Gastroesophageal sphincter (tissue), 4 donors: ENCODE results near the gene C17orf107. TPM values are rescaled to one million over a fixed set of nuclear protein-coding genes. Genes with fewer than 3 reads are reported as not detected.

ENCODE experiments used
- ATAC-seq: fragments of 150-250 bp; one replicate; pipeline ENCODE4 v1.9.1; 2016; ENCODE audit warnings: mild to moderate bottlenecking, moderate library complexity
- H3K27ac ChIP-seq, 4 donors: fragments of 200-600 bp; sonication (generic) in 3 of 4; 1 replicate in 3 of 4; 2 replicates in 1 of 4; pipeline ENCODE4 v1.5.1; 2016 to 2019
- H3K27me3 ChIP-seq: fragments of 200-600 bp; sonication (generic); one replicate; pipeline ENCODE4 v1.5.1; 2019
- H3K36me3 ChIP-seq, 2 donors: fragments of 200-600 bp; sonication (generic); one replicate each; pipeline ENCODE4 v1.5.1; 2019; ENCODE audit warnings: control low read depth in 1 of 2
- H3K4me1 ChIP-seq, 3 donors: fragments of 200-600 bp; sonication (generic); 1 replicate in 2 of 3; 2 replicates in 1 of 3; pipeline ENCODE4 v1.5.1; 2016 to 2019; ENCODE audit warnings: control low read depth in 2 of 3
- H3K4me3 ChIP-seq, 2 donors: fragments of 200-600 bp; sonication (generic); one replicate each; pipeline ENCODE4 v1.5.1; 2019; ENCODE audit warnings: mild to moderate bottlenecking in 1 of 2, moderate library complexity in 1 of 2
- H3K9me3 ChIP-seq, 3 donors: fragments of 200-600 bp; sonication (generic); one replicate each; pipeline ENCODE4 v1.5.1; 2017 to 2019; ENCODE audit warnings: control low read depth in 2 of 3
- CTCF ChIP-seq, 4 experiments: fragments of 200-600 bp in 2 of 4; fragments of 450-650 bp in 2 of 4; sonication (generic) in 1 of 4; IDR thresholded peaks; one replicate each; pipeline ENCODE4 v1.5.1; 2017 to 2019; ENCODE audit warnings: antibody characterized with exemption in 4 of 4, mild to moderate bottlenecking in 2 of 4, moderate library complexity in 2 of 4
- EP300 ChIP-seq: sonication (generic); formaldehyde crosslinking; IDR thresholded peaks from one replicate; pipeline ENCODE4 v1.6.1; 2017; ENCODE audit warnings: antibody characterized with exemption, mild to moderate bottlenecking
- POLR2A ChIP-seq, 2 donors: fragments of 450-650 bp; IDR thresholded peaks; one replicate each; pipeline ENCODE4 v1.6.1; 2017; ENCODE audit warnings: antibody characterized with exemption in 2 of 2, mild to moderate bottlenecking in 2 of 2, moderate library complexity in 1 of 2
- POLR2AphosphoS5 ChIP-seq: sonication (generic); formaldehyde crosslinking; IDR thresholded peaks from one replicate; pipeline ENCODE4 v1.6.1; 2017; ENCODE audit warnings: antibody characterized with exemption
- WGBS, 2 donors: methylation state at CpG; one replicate each; pipeline ENCODE4 v1.1.5; 2018; ENCODE audit warnings: low coverage in 1 of 2; 5-methylcytosine and 5-hydroxymethylcytosine counted together
- total RNA-seq, 4 donors: library from RNA; depleted of rRNA; stranded (reverse); fragments of >200 nt; gene quantifications; one replicate each; pipeline ENCODE4 v1.1.0, GENCODE V29; 2016

C17orf107 gene
- total RNA-seq, 4 donors from 2014 or later, result 0.30 to 0.81 (median 0.68) TPM

GRCh38 chr17:4931963-4932362 lies 32.6 kb downstream of the C17orf107 start, which contains the start of gene GP1BA:
Gene GP1BA (plus strand): TSS chr17:4932277. CDS start chr17:4932605, 328 bp downstream.
- TF ChIP-seq POLR2A (IDR thresholded peaks at IDR 0.05), result no peak
- no peak for TF ChIP-seq CTCF (IDR thresholded peaks at IDR 0.05)
- no peak for TF ChIP-seq POLR2AphosphoS5
- TF ChIP-seq EP300, result no peak
- H3K4me1 ChIP-seq, result peaks cover 0 to 13% (median 0%) of the 10 kb centered on the region in 3 donors
- H3K4me3 ChIP-seq, result no peak within 1 kb of the TSS
- 16 to 71% methylated on average over 4 to 5 of the region's 14 CpGs for WGBS, 2 donors
- H3K9me3 ChIP-seq, result no peaks in the 10 kb centered on the region
- H3K27me3 ChIP-seq, result no peaks in the 10 kb centered on the region
- no peak for ATAC-seq
- H3K27ac ChIP-seq, result no peak within 1 kb of the TSS
- H3K36me3 ChIP-seq, result peaks cover 0 to 16% of the 10 kb centered on the region in 2 donors

GRCh38 chr17:4932756-4933155 lies 33.4 kb downstream of the C17orf107 start:
- Histone ChIP-seq H3K4me3 (no peak overlapping the region), H3K9me3 (no peaks in the 10 kb centered on the region), H3K27me3 (no peaks in the 10 kb centered on the region), H3K4me1 (peaks cover 0 to 19% (median 0%) of the 10 kb centered on the region in 3 donors), H3K27ac (no peak overlapping the region), H3K36me3 (peaks cover 0 to 24% of the 10 kb centered on the region in 2 donors)
- 92% methylated on average over 2 of the region's 12 CpGs; no CpG with 5 or more reads in 1 of the 2 donors for WGBS, 2 donors
- TF ChIP-seq EP300 (no peak), POLR2A (IDR thresholded peaks at IDR 0.05) (no peak), POLR2AphosphoS5 (no peak), CTCF (IDR thresholded peaks at IDR 0.05) (no peak)
- ATAC-seq, result no peak

- H3K36me3 ChIP-seq, result peaks cover 0 to 33% of the 10 kb centered on the region in 2 donors
- WGBS, 2 donors, result 83% methylated on average over 6 of the region's 16 CpGs; no CpG with 5 or more reads in 1 of the 2 donors
- peaks cover 0 to 28% (median 9%) of the 10 kb centered on the region in 3 donors for H3K4me1 ChIP-seq
- H3K9me3 ChIP-seq, result no peaks in the 10 kb centered on the region
- peak overlapping the region in 1 of 4 donors; percentile 43 for H3K27ac ChIP-seq
- H3K4me3 ChIP-seq, result no peak overlapping the region
- TF ChIP-seq EP300 (no peak), CTCF (IDR thresholded peaks at IDR 0.05) (no peak), POLR2A (IDR thresholded peaks at IDR 0.05) (no peak), POLR2AphosphoS5 (no peak)
- H3K27me3 ChIP-seq, result no peaks in the 10 kb centered on the region
- no peak for ATAC-seq
These were observed 34.3 kb downstream of the C17orf107 start for GRCh38 chr17:4933646-4934045.

- ATAC-seq, result no peak
- H3K36me3 ChIP-seq, result peaks cover 0 to 34% of the 10 kb centered on the region in 2 donors
- no peak overlapping the region for H3K4me3 ChIP-seq
- TF ChIP-seq CTCF (IDR thresholded peaks at IDR 0.05) (peak in 1 of 4 experiments; percentile 23), POLR2AphosphoS5 (no peak)
- peak overlapping the region in 2 of 4 donors; percentile 30 to 43 for H3K27ac ChIP-seq
- WGBS, 2 donors, result 24 to 40% methylated on average over 8 to 9 of the region's 14 CpGs
- no peaks in the 10 kb centered on the region for H3K27me3 ChIP-seq
- H3K9me3 ChIP-seq, result no peaks in the 10 kb centered on the region
- H3K4me1 ChIP-seq, result peaks cover 0 to 35% (median 16%) of the 10 kb centered on the region in 3 donors
These were observed 35.0 kb downstream of the C17orf107 start for GRCh38 chr17:4934173-4934979.

- ATAC-seq, result no peak
- H3K9me3 ChIP-seq, result no peaks in the 10 kb centered on the region
- H3K4me3 ChIP-seq, result no peak overlapping the region
These were observed 36.3 kb downstream of the C17orf107 start for GRCh38 chr17:4935650-4936049.

More at GRCh38 chr17:4935650-4936049, 36.3 kb downstream of the C17orf107 start:
- no peaks in the 10 kb centered on the region for H3K27me3 ChIP-seq
- no peak overlapping the region for H3K27ac ChIP-seq
- peaks cover 0 to 34% of the 10 kb centered on the region in 2 donors for H3K36me3 ChIP-seq
- TF ChIP-seq CTCF (IDR thresholded peaks at IDR 0.05), result no peak
- no peak for TF ChIP-seq EP300
- no peak for TF ChIP-seq POLR2AphosphoS5
- TF ChIP-seq POLR2A (IDR thresholded peaks at IDR 0.05), result no peak
- peaks cover 0 to 39% (median 16%) of the 10 kb centered on the region in 3 donors for H3K4me1 ChIP-seq
